HEK293 (cell line): ENCODE data around the gene KIF13A.
A peak's percentile ranks its signal among the peaks of the same experiment; 100 is the strongest.
"Not testable (repeated sequence)": the region's sequence is repeated elsewhere in the genome, so short reads cannot be mapped to it uniquely, and the experiment has no call there.

Experiments
- CTCF ChIA-PET: fragments of 350-600 bp; formaldehyde crosslinking; extraction: SDS; loops from one replicate; lab custom pipeline; 2021; ENCODE audit warnings: antibody characterized with exemption; lab: Yijun Ruan, JAX
- POLR2A ChIA-PET: fragments of 300-600 bp; formaldehyde crosslinking; extraction: SDS; loops from one replicate; lab custom pipeline; 2020; ENCODE audit warnings: antibody characterized with exemption, inconsistent platforms; lab: Yijun Ruan, JAX
- H3K27ac ChIP-seq: fragments of 200-500 bp; sonication (Bioruptor generic); 2 replicates; pipeline ENCODE4 v1.5.1; 2014; ENCODE audit warnings: low read depth, low read length, control low read depth, inconsistent platforms; ENCODE audit errors: extremely low read depth
- H3K36me3 ChIP-seq, 2 experiments: fragments of 200-500 bp in 1 of 2; sonication (Bioruptor generic) in 1 of 2; 1 replicate in 1 of 2; 2 replicates in 1 of 2; pipeline ENCODE4 v1.5.1; 2014 to 2017; ENCODE audit warnings: inconsistent platforms in 2 of 2, low read length in 2 of 2; ENCODE audit not compliant: control insufficient read depth in 2 of 2, insufficient read depth in 1 of 2
- H3K4me1 ChIP-seq: fragments of 200-500 bp; sonication (Bioruptor generic); 2 replicates; pipeline ENCODE4 v1.5.1; 2014; ENCODE audit warnings: mild to moderate bottlenecking, low read length, inconsistent platforms; ENCODE audit not compliant: control insufficient read depth, insufficient read depth
- H3K4me3 ChIP-seq: 2 replicates; pipeline ENCODE4 v1.5.1; 2011; ENCODE audit warnings: low read depth, mild to moderate bottlenecking, control low read depth, low read length, moderate library complexity
- H3K9me3 ChIP-seq: fragments of 200-500 bp; sonication (Bioruptor generic); 2 replicates; pipeline ENCODE4 v1.5.1; 2014; ENCODE audit warnings: low read depth, low read length, inconsistent platforms; ENCODE audit not compliant: control insufficient read depth, insufficient read depth
- BCL11A ChIP-seq: fragments of 450-650 bp; formaldehyde crosslinking; IDR thresholded peaks from 2 replicates; pipeline ENCODE4 v1.5.1; 2016; ENCODE audit warnings: low read depth, missing biosample characterization, missing genetic modification characterization
- SCRT1 ChIP-seq: fragments of 450-650 bp; formaldehyde crosslinking; IDR thresholded peaks from 2 replicates; pipeline ENCODE4 v1.5.1; 2016; ENCODE audit warnings: missing biosample characterization, missing genetic modification characterization, borderline replicate concordance
- SCRT2 ChIP-seq: fragments of 450-650 bp; formaldehyde crosslinking; IDR thresholded peaks from 2 replicates; pipeline ENCODE4 v1.5.1; 2016; ENCODE audit warnings: missing biosample characterization, missing genetic modification characterization
- ZNF214 ChIP-seq: fragments of 450-650 bp; formaldehyde crosslinking; IDR thresholded peaks from 2 replicates; pipeline ENCODE4 v1.5.1; 2017; ENCODE audit warnings: missing biosample characterization, mild to moderate bottlenecking, missing genetic modification characterization, borderline replicate concordance
- ZNF239 ChIP-seq: fragments of 450-650 bp; formaldehyde crosslinking; IDR thresholded peaks from 2 replicates; pipeline ENCODE4 v1.5.1; 2016; ENCODE audit warnings: missing biosample characterization, missing genetic modification characterization
- ZNF548 ChIP-seq: fragments of 450-650 bp; formaldehyde crosslinking; IDR thresholded peaks from 2 replicates; pipeline ENCODE4 v1.5.1; 2016; ENCODE audit warnings: missing biosample characterization, missing genetic modification characterization
- ZNF639 ChIP-seq: fragments of 450-650 bp; formaldehyde crosslinking; IDR thresholded peaks from 2 replicates; pipeline ENCODE4 v1.5.1; 2016; ENCODE audit warnings: missing biosample characterization, missing genetic modification characterization
- ZNF660 ChIP-seq: fragments of 450-650 bp; IDR thresholded peaks from 2 replicates; pipeline ENCODE4 v1.5.1; 2018; ENCODE audit warnings: missing biosample characterization, mild to moderate bottlenecking, missing genetic modification characterization
- ZNF701 ChIP-seq: fragments of 450-650 bp; formaldehyde crosslinking; IDR thresholded peaks from 2 replicates; pipeline ENCODE4 v1.5.1; 2016; ENCODE audit warnings: missing biosample characterization, missing genetic modification characterization
- TF ChIP-seq, protein P1 (sequence below): fragments of 450-650 bp; formaldehyde crosslinking; IDR thresholded peaks from 2 replicates; pipeline ENCODE4 v1.5.1; 2016; ENCODE audit warnings: missing biosample characterization, missing genetic modification characterization
- TF ChIP-seq, protein P2 (sequence below): fragments of 450-650 bp; formaldehyde crosslinking; IDR thresholded peaks from 2 replicates; pipeline ENCODE4 v1.5.1; 2016; ENCODE audit warnings: missing biosample characterization, missing genetic modification characterization

Gene KIF13A

DNA sequence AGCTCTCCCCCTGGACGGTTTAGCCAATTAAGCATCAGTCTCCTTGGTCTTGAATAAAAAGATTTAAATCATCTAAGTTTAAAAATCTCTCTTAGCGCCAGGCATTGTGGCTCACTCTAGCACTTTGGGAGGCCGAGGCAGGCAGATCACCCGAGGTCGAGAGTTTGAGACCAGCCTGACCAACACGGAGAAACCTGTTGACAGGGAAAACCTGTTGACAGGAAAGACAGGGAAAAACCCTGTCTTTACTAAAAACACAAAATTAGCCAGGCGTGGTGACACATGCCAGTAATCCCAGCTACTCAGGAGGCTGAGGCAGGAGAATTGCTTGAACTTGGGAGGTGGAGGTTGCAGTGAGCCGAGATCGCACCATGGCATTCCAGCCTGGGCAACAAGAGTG is 97.7 kb downstream of the KIF13A start:
- TF ChIP-seq SCRT2 (tag by site-specific recombination) (peak; percentile 84), SCRT1 (tag by site-specific recombination) (peak; percentile 70; the same call in 1 of the 2 replicates)
- H3K4me1 ChIP-seq, H3K36me3 ChIP-seq, H3K9me3 ChIP-seq, CTCF ChIA-PET, H3K4me3 ChIP-seq, H3K27ac ChIP-seq, POLR2A ChIA-PET: not testable (repeated sequence)

DNA sequence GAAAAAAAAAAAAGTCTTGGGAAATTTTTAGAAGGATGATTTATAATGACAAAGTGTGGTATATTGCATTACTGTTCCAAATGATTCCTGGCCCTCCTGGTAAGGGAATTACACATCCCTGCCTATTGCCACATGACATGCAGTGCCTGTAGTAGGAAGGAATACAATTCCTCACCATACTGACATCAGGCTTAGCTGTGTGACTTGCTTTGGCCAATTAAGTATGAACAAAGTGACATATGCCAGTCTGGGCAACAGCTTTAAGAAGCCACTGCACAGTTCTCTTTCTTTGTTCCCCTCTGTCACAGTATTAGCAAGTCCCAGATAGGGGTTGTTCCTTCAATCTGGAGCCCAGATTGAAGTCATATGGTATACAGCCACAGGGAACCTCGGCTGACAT is 100.5 kb downstream of the KIF13A start:
- H3K27ac ChIP-seq, result no peak overlapping the region
- no peaks in the 10 kb centered on the region for H3K4me1 ChIP-seq
- no peaks in the 10 kb centered on the region for H3K36me3 ChIP-seq
- TF ChIP-seq, protein P1, sequence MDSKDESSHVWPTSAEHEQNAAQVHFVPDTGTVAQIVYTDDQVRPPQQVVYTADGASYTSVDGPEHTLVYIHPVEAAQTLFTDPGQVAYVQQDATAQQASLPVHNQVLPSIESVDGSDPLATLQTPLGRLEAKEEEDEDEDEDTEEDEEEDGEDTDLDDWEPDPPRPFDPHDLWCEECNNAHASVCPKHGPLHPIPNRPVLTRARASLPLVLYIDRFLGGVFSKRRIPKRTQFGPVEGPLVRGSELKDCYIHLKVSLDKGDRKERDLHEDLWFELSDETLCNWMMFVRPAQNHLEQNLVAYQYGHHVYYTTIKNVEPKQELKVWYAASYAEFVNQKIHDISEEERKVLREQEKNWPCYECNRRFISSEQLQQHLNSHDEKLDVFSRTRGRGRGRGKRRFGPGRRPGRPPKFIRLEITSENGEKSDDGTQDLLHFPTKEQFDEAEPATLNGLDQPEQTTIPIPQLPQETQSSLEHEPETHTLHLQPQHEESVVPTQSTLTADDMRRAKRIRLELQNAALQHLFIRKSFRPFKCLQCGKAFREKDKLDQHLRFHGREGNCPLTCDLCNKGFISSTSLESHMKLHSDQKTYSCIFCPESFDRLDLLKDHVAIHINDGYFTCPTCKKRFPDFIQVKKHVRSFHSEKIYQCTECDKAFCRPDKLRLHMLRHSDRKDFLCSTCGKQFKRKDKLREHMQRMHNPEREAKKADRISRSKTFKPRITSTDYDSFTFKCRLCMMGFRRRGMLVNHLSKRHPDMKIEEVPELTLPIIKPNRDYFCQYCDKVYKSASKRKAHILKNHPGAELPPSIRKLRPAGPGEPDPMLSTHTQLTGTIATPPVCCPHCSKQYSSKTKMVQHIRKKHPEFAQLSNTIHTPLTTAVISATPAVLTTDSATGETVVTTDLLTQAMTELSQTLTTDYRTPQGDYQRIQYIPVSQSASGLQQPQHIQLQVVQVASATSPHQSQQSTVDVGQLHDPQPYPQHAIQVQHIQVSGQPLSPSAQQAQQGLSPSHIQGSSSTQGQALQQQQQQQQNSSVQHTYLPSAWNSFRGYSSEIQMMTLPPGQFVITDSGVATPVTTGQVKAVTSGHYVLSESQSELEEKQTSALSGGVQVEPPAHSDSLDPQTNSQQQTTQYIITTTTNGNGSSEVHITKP (tag by site-specific recombination), result no peak
- TF ChIP-seq ZNF214 (tag by site-specific recombination), result no peak
- TF ChIP-seq ZNF548 (tag by site-specific recombination), result no peak
- TF ChIP-seq ZNF639 (tag by site-specific recombination), result no peak
- TF ChIP-seq, protein P2, sequence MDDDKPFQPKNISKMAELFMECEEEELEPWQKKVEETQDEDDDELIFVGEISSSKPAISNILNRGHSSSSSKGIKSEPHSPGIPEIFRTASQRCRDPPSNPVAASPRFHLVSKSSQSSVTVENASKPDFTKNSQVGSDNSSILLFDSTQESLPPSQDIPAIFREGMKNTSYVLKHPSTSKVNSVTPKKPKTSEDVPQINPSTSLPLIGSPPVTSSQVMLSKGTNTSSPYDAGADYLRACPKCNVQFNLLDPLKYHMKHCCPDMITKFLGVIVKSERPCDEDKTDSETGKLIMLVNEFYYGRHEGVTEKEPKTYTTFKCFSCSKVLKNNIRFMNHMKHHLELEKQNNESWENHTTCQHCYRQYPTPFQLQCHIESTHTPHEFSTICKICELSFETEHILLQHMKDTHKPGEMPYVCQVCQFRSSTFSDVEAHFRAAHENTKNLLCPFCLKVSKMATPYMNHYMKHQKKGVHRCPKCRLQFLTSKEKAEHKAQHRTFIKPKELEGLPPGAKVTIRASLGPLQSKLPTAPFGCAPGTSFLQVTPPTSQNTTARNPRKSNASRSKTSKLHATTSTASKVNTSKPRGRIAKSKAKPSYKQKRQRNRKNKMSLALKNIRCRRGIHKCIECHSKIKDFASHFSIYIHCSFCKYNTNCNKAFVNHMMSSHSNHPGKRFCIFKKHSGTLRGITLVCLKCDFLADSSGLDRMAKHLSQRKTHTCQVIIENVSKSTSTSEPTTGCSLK (tag by site-specific recombination), result no peak
- no peak for TF ChIP-seq ZNF660
- no peak for TF ChIP-seq ZNF701 (tag by site-specific recombination)
- ChIA-PET POLR2A (no interaction called here), CTCF (no interaction called here)
- no peak overlapping the region for H3K4me3 ChIP-seq
- H3K9me3 ChIP-seq, result no peaks in the 10 kb centered on the region

GRCh38 chr6:17885889-17886576 is 101.4 kb downstream of the KIF13A start:
- CTCF ChIA-PET, result interaction anchor here (0.6 kb wide), 1 partner anchor 236 kb away, joined by 3 read pairs; no protein-coding TSS in a partner anchor
- Histone ChIP-seq H3K36me3 (no peaks in the 10 kb centered on the region), H3K4me3 (no peak overlapping the region), H3K9me3 (no peaks in the 10 kb centered on the region), H3K27ac (no peak overlapping the region), H3K4me1 (no peaks in the 10 kb centered on the region)
- POLR2A ChIA-PET, result no interaction called here
- TF ChIP-seq BCL11A (tag by site-specific recombination) (no peak), ZNF239 (tag by site-specific recombination) (no peak)
